Stimulated activated naive B cell treated with anti-CD40 and anti-IgM and Interleukin-4, amounts not matched to agents 10 μg/mL and 1 μg/mL and 100 μg/mL, for 72 hours (primary cell): ENCODE data around the gene GDAP1L1.
A peak's percentile ranks its signal among the peaks of the same experiment; 100 is the strongest.

Experiments used
- ATAC-seq, 2 donors: fragments of 150-1000 bp; cut with Tn5 transposase; replicated peaks; 2 replicates each; pipeline ENCODE4 v1.10.0; 2021; ENCODE audit warnings: moderate library complexity in 1 of 2
- DNase-seq: peaks from one replicate; pipeline ENCODE4 v3.0.0; 2021
- H3K27ac Mint-ChIP-seq: one replicate; pipeline ENCODE4 v1.8.0; 2022; ENCODE audit warnings: mild to moderate bottlenecking, mixed read lengths
- H3K27me3 Mint-ChIP-seq, 2 donors: one replicate each; pipeline ENCODE4 v1.8.0; 2022; ENCODE audit warnings: mixed read lengths in 2 of 2
- H3K36me3 Mint-ChIP-seq, 2 donors: one replicate each; pipeline ENCODE4 v1.8.0; 2022; ENCODE audit warnings: mixed read lengths in 2 of 2, mild to moderate bottlenecking in 1 of 2
- H3K4me1 Mint-ChIP-seq, 2 donors: one replicate each; pipeline ENCODE4 v1.8.0; 2022; ENCODE audit warnings: mixed read lengths in 2 of 2, mild to moderate bottlenecking in 1 of 2
- H3K4me3 Mint-ChIP-seq, 2 donors: one replicate each; pipeline ENCODE4 v1.8.0; 2022; ENCODE audit warnings: mild to moderate bottlenecking in 2 of 2, mixed read lengths in 2 of 2, moderate library complexity in 1 of 2
- H3K9me3 Mint-ChIP-seq, 2 donors: one replicate each; pipeline ENCODE4 v1.8.0; 2022; ENCODE audit warnings: mixed read lengths in 2 of 2, mild to moderate bottlenecking in 1 of 2

The GDAP1L1 gene

DNA sequence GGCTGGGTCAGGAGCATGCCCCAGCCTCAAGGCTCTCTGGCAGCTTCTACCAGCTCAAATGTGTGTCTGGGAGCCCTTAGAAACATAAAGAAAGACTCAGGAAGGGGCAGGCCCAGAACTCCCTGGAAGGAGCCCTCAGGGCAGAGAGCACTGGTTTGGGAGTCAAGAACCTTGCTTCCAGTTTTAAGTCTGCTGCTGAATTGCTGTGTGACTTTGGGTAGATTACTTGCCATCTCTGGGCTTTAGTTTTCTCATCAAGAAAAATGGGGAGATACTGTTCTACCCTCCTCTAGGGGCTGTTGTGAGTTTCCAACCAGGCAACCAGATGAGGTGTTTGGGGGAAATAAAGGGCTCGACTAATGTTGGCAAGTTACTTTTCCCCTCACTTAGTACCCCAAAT is 8.8 kb downstream of the GDAP1L1 start:
- ATAC-seq (no peak), DNase-seq (no peak)
- Mint-ChIP-seq H3K36me3 (peaks cover 2 to 8% of the 10 kb centered on the region in 2 donors), H3K27ac (no peak overlapping the region), H3K9me3 (no peaks in the 10 kb centered on the region), H3K27me3 (peaks cover 0 to 7% of the 10 kb centered on the region in 2 donors), H3K4me1 (no peaks in the 10 kb centered on the region), H3K4me3 (no peak overlapping the region)

DNA sequence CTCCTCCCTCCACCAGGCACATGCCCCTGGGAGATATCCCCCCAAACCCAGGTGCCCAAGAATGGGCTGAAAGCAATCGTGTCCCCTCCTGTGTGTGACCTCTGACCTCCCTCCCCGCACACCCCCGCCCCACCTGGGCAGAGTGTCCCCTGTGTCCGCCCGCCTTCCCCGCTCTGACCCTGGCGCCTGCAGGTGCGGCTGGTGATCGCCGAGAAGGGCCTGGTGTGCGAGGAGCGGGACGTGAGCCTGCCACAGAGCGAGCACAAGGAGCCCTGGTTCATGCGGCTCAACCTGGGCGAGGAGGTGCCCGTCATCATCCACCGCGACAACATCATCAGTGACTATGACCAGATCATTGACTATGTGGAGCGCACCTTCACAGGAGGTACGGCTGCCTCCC is 9.9 kb downstream of the GDAP1L1 start:
- no peak for DNase-seq
- H3K4me1 Mint-ChIP-seq: no peaks in the 10 kb centered on the region
- peaks cover 2 to 8% of the 10 kb centered on the region in 2 donors for H3K36me3 Mint-ChIP-seq
- no peak overlapping the region for H3K27ac Mint-ChIP-seq
- no peak overlapping the region for H3K4me3 Mint-ChIP-seq
- H3K27me3 Mint-ChIP-seq: peaks cover 0 to 4% of the 10 kb centered on the region in 2 donors
- no peak for ATAC-seq
- H3K9me3 Mint-ChIP-seq: no peaks in the 10 kb centered on the region

DNA sequence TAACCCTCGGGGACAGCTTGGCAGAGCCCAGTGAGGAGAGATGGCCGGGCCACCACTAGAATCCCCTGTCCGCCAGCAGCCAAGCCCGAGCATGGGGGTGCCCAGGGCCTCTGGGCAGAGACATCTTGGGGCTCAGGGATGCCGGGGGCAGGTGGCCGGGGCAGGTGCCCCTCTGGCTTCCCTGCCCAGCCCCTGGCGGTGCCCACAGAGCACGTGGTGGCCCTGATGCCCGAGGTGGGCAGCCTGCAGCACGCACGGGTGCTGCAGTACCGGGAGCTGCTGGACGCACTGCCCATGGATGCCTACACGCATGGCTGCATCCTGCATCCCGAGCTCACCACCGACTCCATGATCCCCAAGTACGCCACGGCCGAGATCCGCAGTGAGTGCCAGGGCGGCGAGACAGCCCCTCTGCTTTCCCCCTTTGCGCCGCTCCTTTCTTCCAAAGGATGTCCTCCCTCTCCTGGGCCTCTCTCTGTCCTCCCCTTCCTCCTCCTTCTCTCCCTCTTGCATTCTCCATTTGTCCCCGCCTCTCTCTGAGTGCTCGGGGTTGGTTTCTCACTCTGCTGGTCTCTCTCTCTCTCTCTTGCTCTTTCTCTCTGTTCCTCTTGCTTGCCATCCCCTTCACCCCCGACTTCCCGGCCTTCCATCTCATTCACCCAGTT is 11.2 kb downstream of the GDAP1L1 start:
- Mint-ChIP-seq H3K27me3 (peaks cover 0 to 4% of the 10 kb centered on the region in 2 donors), H3K27ac (no peak overlapping the region), H3K4me3 (no peak overlapping the region), H3K36me3 (peaks cover 0 to 4% of the 10 kb centered on the region in 2 donors), H3K4me1 (no peaks in the 10 kb centered on the region), H3K9me3 (no peaks in the 10 kb centered on the region)
- DNase-seq: no peak
- no peak for ATAC-seq

DNA sequence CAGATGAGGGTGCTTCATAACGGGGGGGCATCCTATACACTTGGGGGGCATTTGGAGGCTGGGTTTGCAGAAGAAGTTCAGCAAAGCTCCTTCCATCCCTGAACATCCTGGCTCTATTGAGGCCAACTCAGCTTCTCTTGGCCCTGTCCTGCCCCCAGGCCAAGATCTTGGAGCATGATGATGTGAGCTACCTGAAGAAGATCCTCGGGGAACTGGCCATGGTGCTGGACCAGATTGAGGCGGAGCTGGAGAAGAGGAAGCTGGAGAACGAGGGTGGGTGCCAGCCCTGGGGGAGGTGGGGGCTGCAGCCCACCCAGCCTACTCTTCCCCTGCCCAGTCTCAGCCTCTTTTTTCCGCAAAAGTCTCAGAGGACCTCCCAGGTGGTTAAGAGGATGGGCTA is 17.2 kb downstream of the GDAP1L1 start:
- ATAC-seq: no peak
- Mint-ChIP-seq H3K9me3 (peaks cover 0 to 3% of the 10 kb centered on the region in 2 donors), H3K4me3 (no peak overlapping the region), H3K27me3 (no peaks in the 10 kb centered on the region), H3K4me1 (no peaks in the 10 kb centered on the region), H3K36me3 (peaks cover 4 to 7% of the 10 kb centered on the region in 2 donors), H3K27ac (no peak overlapping the region)
- no peak for DNase-seq

DNA sequence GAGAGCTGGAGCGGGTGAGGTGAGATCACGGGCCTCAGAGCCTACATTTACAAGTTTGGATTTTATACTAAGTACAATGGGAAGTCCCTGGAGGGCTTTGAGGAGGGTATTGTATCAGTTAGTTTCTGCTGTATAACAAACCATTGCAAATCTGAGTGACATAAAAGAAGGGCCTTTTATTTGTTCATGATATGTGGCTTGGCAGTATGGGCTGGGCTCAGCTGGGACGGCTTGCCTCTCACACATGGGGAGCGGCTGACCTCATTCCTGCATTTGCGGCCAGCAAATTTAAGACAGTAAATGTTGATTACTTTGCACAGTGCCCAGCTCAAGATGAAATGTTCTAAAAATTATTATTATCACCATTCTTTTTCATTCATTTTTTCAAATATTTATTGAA is 21.7 kb downstream of the GDAP1L1 start:
- H3K4me1 Mint-ChIP-seq: no peaks in the 10 kb centered on the region

DNA sequence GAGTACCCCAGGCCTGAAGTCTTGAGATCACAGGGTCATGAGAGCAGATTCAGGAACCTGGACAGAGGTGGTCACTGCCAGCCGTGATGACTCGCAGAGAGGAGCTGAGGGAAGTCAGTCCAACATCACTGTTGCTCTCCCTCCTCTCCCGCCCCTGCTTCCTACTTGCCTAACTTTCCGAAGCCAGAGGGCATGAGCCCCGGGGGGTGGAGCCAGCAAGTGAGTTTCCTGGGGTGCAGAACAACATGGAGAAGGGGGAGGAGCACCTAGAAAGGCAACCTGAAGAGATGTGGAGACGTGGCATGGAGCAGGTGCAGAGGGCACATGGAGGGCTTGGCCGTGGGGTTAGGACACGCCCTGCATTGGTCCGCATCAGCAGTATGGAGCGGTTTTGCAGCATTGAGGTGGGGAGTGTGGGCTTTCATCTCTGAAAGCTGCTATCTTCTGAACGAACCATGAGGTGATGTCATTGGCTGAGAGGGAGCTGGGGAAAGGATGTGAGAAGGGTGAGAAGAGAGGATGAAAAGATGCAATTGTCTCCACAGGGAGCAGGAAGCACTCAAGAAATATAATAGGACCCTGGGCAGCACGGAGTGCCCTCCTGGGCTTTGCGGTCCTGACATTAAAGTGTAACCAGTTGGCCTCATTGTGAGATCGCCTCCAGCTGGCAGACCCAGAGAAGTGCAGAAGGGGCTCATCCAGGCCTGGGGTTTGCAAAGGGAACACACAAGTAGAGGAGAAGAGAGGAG is 25.0 kb downstream of the GDAP1L1 start:
- DNase-seq (no peak), ATAC-seq (no peak)
- H3K4me3 Mint-ChIP-seq: no peak overlapping the region
- peaks cover 6 to 9% of the 10 kb centered on the region in 2 donors for H3K36me3 Mint-ChIP-seq
- peaks cover 0 to 3% of the 10 kb centered on the region in 2 donors for H3K9me3 Mint-ChIP-seq
- no peak overlapping the region for H3K27ac Mint-ChIP-seq
- no peaks in the 10 kb centered on the region for H3K27me3 Mint-ChIP-seq
- H3K4me1 Mint-ChIP-seq: no peaks in the 10 kb centered on the region

More for the DNA sequence above, 21.7 kb downstream of the GDAP1L1 start:
- Mint-ChIP-seq H3K36me3 (peaks cover 6 to 9% of the 10 kb centered on the region in 2 donors), H3K4me3 (no peak overlapping the region), H3K9me3 (peaks cover 0 to 3% of the 10 kb centered on the region in 2 donors), H3K27ac (no peak overlapping the region), H3K27me3 (no peaks in the 10 kb centered on the region)
- no peak for DNase-seq
- no peak for ATAC-seq

DNA sequence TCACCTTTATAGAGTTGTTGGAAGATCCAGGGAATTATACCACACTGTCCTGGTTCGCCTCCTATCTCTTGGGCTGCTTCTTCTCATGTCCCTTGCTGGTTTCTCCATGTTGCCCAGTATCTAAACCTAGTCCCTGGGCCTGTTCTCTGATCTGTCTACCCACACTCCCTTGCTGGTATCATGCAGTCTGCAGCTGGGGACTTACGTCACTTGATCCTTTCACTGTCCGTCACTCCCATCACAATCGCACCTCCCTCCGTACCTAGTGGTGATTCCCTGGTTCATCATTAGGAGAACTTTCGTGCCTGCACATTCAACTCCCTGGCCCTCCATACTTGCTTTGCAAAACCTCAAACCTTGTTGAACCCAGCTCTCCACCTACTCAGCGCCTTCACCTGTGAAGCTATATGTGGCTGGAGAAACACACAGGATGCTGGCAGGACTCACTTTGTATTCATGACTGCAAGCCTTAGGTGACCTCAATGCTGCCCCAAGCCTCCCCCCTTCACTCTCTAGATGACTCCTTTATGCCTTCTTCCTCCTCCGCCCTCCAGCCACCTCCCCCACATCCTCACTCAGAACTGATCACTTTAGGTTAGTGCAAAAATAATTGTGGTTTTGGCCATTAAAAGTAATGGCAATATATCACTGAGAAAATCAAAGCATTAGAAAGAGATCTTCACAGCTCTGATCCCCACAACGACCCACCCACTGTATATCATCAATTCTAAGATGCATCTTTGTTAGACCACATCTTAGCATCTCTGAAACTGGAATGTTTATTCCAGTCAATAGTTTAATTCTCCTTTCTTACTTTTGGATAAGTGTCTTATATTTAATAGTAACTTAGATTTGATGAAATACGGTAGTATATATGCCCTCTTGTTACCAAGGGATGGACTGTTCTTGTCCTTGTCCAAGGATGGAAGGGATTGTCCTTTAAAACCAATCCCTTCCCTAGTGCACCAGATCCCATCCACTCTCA is 26.4 kb downstream of the GDAP1L1 start:
- Mint-ChIP-seq H3K4me1 (peaks cover 0 to 3% of the 10 kb centered on the region in 2 donors), H3K27me3 (no peaks in the 10 kb centered on the region), H3K4me3 (no peak overlapping the region), H3K9me3 (peaks cover 0 to 1% of the 10 kb centered on the region in 2 donors), H3K27ac (no peak overlapping the region), H3K36me3 (peaks cover 4 to 12% of the 10 kb centered on the region in 2 donors)
- DNase-seq: no peak
- peak in 1 of 2 donors; percentile 74 for ATAC-seq

DNA sequence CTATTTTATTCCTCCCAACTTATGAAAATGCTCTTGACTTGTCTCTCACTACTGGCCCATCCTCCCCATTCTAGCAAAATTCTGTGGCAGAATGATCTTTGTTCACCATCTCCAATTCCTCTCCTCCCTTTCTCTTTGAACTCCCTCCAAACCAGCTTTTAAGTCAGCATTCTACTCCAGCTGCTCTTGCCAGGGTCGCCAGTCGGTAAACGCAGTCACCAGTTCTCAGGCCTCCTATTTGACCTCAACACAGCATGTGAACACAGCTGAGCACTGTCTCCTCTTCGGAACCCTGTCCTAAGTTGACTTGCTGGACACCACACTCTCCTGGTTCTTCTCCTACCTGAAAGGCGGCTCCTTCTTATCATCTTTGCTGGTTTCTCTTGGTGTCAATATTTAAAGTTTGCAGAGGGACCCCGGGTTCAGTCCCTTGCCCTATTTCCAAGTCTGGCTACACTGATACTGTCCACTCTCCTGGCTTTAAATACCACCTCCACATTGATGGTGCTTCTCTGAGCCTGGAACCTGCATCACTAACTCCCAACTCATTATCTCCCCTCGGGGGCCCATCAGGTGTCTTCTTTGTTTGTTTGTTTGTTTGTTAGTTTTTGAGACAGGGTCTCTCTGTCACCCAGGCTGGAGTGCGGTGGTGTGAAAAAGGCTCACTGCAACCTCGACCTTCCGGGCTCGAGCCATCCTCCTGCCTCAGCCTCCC is 27.4 kb downstream of the GDAP1L1 start:
- H3K9me3 Mint-ChIP-seq: no peaks in the 10 kb centered on the region
- H3K4me1 Mint-ChIP-seq: peaks cover 0 to 3% of the 10 kb centered on the region in 2 donors
- H3K4me3 Mint-ChIP-seq: no peak overlapping the region
- DNase-seq: no peak
- H3K36me3 Mint-ChIP-seq: peaks cover 6 to 10% of the 10 kb centered on the region in 2 donors
- H3K27ac Mint-ChIP-seq: no peak overlapping the region
- H3K27me3 Mint-ChIP-seq: no peaks in the 10 kb centered on the region
- ATAC-seq: no peak

DNA sequence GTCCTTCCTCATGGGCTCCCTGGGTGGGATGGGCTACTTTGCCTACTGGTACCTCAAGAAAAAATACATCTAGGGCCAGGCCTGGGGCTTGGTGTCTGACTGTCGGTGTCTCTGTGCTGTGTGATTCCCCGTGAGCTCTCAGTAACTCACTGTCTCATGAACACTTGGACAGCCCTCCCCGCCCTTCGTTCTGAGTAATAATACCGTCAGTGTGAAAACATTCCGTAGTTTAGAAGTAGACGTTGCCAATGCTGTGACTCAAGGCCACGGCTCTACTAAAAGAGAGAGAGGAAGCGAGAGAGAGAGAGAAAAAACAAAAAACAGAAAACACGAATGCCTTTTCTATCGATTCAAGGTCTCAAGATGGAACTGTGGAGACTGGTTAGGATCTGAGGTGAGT is 32.1 kb downstream of the GDAP1L1 start:
- H3K27me3 Mint-ChIP-seq: no peaks in the 10 kb centered on the region
- ATAC-seq (no peak), DNase-seq (no peak)
- peaks cover 10% of the 10 kb centered on the region in 2 donors for H3K36me3 Mint-ChIP-seq
- no peaks in the 10 kb centered on the region for H3K9me3 Mint-ChIP-seq
- no peak overlapping the region for H3K4me3 Mint-ChIP-seq
- H3K27ac Mint-ChIP-seq: no peak overlapping the region
- peaks cover 0 to 3% of the 10 kb centered on the region in 2 donors for H3K4me1 Mint-ChIP-seq

DNA sequence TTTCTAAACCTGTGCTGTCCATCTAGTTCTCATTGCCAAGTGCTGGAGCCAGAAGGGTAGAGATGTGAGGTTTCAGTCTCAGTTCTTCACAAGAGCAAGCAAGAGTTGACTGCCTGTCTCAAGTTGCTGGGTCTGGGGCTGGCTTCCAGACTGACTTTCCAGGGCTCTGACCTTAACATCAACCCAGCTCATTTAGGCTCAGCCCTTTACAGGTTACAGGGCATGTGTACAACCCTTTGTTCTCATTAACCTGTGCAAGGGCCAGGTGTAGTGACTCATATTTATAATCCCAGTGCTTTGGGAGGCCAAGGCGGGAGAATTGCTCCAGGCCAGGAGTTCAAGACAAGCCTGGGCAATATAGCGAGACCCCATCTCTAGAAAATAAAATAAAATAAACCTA is 33.3 kb downstream of the GDAP1L1 start:
- Mint-ChIP-seq H3K36me3 (peaks cover 10% of the 10 kb centered on the region in 2 donors), H3K4me3 (no peak overlapping the region), H3K4me1 (peaks cover 0 to 3% of the 10 kb centered on the region in 2 donors), H3K27ac (no peak overlapping the region), H3K9me3 (no peaks in the 10 kb centered on the region), H3K27me3 (no peaks in the 10 kb centered on the region)
- ATAC-seq: no peak
- no peak for DNase-seq

DNA sequence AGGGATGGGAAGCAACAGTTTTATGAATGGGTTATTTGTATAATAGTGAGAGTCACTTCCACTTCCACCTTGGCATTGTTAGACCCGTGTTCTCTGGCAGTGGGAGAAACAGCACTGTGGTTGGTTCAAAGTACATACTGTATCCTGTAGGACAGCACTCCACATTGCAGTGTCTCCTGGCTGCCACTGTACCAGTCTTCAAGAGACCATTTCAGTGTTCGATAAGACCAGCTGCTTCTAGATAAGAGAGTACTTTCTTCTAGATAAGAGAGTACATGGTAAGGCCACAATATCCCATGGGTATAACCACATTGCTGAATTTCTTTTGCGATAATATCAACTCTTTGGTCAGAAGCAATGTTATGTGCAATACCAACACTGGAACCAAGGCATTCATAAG is 35.1 kb downstream of the GDAP1L1 start:
- peaks cover 3 to 6% of the 10 kb centered on the region in 2 donors for H3K4me1 Mint-ChIP-seq
- DNase-seq: no peak
- H3K36me3 Mint-ChIP-seq: peaks cover 9 to 10% of the 10 kb centered on the region in 2 donors
- no peak overlapping the region for H3K27ac Mint-ChIP-seq
- H3K9me3 Mint-ChIP-seq: no peaks in the 10 kb centered on the region
- no peak for ATAC-seq
- H3K4me3 Mint-ChIP-seq: no peak overlapping the region
- no peaks in the 10 kb centered on the region for H3K27me3 Mint-ChIP-seq

DNA sequence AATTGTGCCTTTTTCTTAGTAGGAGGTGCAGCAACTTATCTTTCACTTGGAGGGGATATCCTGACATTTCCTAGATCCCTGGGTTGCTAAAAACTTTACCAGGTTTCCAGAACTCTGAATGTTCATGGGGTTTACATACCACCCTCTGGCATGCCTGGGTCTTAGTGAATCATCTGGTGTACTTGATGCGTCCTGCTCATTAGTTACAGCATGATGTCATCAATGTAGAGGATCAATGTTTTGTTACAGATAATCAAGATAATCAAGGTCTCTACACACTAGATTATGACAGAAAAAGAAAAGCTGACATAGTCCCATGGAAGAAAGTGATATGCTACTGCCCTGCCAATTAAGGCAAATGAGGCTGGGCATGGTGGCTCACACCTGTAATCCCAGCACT is 36.9 kb downstream of the GDAP1L1 start:
- Mint-ChIP-seq H3K27ac (no peak overlapping the region), H3K27me3 (no peaks in the 10 kb centered on the region), H3K4me1 (peaks cover 0 to 6% of the 10 kb centered on the region in 2 donors), H3K4me3 (no peak overlapping the region), H3K9me3 (peaks cover 3 to 4% of the 10 kb centered on the region in 2 donors), H3K36me3 (peaks cover 12 to 14% of the 10 kb centered on the region in 2 donors)
- ATAC-seq (no peak), DNase-seq (no peak)

DNA sequence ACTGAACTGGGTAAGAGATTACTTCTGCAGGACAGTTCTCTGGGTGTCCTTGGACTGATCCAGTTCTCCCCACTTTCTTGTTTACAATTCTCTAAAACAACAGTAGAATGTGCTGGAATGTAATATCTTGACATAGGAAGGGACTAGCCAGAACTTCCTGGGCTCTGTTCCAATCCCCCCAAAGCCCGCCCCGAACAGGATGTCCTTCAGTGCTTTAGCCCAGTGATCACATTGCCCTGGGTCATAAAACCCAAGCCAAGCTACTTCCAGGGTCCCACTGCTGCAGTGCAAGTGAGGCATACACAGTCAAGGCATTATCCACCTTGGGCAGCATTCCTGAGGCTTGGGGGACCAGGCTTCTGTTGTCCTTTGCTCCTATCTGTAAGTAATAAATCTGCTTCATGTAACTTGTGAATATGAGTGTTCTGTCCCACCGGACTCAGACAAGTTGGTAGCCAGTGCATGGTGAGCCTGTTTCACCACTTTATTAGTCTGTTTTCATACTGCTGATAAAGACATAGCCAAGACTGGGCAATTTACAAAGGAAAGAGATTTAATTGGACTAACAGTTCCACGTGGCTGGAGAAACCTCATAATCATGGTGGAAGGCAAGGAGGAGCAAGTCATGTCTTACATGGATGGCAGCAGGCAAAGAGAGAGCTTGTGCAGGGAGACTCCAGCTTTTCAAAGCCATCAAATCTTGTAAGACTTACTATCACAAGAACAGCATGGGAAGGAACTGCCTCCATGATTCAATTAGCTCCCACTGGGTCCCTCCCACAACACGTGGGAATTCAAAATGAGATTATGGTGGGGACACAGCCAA is 40.4 kb downstream of the GDAP1L1 start:
- Mint-ChIP-seq H3K27me3 (no peaks in the 10 kb centered on the region), H3K27ac (no peak overlapping the region), H3K36me3 (peaks cover 9 to 29% of the 10 kb centered on the region in 2 donors), H3K9me3 (peaks cover 3 to 4% of the 10 kb centered on the region in 2 donors), H3K4me3 (no peak overlapping the region), H3K4me1 (peaks cover 0 to 6% of the 10 kb centered on the region in 2 donors)
- ATAC-seq (no peak), DNase-seq (no peak)
